ENCODE measurements around the gene BHLHE40.

The BHLHE40 gene

GRCh38 chr3:4972652-4973643 lies 6.3 kb upstream of the BHLHE40 start:
- TF ChIP-seq, protein P1, sequence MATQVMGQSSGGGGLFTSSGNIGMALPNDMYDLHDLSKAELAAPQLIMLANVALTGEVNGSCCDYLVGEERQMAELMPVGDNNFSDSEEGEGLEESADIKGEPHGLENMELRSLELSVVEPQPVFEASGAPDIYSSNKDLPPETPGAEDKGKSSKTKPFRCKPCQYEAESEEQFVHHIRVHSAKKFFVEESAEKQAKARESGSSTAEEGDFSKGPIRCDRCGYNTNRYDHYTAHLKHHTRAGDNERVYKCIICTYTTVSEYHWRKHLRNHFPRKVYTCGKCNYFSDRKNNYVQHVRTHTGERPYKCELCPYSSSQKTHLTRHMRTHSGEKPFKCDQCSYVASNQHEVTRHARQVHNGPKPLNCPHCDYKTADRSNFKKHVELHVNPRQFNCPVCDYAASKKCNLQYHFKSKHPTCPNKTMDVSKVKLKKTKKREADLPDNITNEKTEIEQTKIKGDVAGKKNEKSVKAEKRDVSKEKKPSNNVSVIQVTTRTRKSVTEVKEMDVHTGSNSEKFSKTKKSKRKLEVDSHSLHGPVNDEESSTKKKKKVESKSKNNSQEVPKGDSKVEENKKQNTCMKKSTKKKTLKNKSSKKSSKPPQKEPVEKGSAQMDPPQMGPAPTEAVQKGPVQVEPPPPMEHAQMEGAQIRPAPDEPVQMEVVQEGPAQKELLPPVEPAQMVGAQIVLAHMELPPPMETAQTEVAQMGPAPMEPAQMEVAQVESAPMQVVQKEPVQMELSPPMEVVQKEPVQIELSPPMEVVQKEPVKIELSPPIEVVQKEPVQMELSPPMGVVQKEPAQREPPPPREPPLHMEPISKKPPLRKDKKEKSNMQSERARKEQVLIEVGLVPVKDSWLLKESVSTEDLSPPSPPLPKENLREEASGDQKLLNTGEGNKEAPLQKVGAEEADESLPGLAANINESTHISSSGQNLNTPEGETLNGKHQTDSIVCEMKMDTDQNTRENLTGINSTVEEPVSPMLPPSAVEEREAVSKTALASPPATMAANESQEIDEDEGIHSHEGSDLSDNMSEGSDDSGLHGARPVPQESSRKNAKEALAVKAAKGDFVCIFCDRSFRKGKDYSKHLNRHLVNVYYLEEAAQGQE (IDR thresholded peaks at IDR 0.05; ENCODE audit: insufficient read depth in 1 of 2, low read depth in 2 of 2, low read length in 2 of 2) = no peak
- TF ChIP-seq POLR2AphosphoS5 (IDR thresholded peaks at IDR 0.05; ENCODE audit: low read depth, low read length) (no peak), TAF1 (IDR thresholded peaks at IDR 0.05; ENCODE audit: borderline replicate concordance, insufficient read depth, low read length) (no peak), SIN3A (IDR thresholded peaks at IDR 0.05; ENCODE audit: borderline replicate concordance, insufficient read depth, low read length) (no peak), FOXP2 (optimal IDR thresholded peaks at IDR 0.05; ENCODE audit: borderline replicate concordance, extremely low read depth, extremely low read length, insufficient read depth) (no peak)

- TF ChIP-seq, protein P1 (IDR thresholded peaks at IDR 0.05; ENCODE audit: insufficient read depth in 1 of 2, low read depth in 2 of 2, low read length in 2 of 2) = no peak
- TF ChIP-seq POLR2AphosphoS5 (IDR thresholded peaks at IDR 0.05; ENCODE audit: low read depth, low read length) = no peak
- TF ChIP-seq FOXP2 (optimal IDR thresholded peaks at IDR 0.05; ENCODE audit: borderline replicate concordance, extremely low read depth, extremely low read length, insufficient read depth) = no peak
- TF ChIP-seq TAF1 (IDR thresholded peaks at IDR 0.05; ENCODE audit: borderline replicate concordance, insufficient read depth, low read length) = no peak
- no peak for TF ChIP-seq SIN3A (IDR thresholded peaks at IDR 0.05; ENCODE audit: borderline replicate concordance, insufficient read depth, low read length)
Measured at GRCh38 chr3:4974154-4974553, 5.1 kb upstream of the BHLHE40 start.

DNA sequence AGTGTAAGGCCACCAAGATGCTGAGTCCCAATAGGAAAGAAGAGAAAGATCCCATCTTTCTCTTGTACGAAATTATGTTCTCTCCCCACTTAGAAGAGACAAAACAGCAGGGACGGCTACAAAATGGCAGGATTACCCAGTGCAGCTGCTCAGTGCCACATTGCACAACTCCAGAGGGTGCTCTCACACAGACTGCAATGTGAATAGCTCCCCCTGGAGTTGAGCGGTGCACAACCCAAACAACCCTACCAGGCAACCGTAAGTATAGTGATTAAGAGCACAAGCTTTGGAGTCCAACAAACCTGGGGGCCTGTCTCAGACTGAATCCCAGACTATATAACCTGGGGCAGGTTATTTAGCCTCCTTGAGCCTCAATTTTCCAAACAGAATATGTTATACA lies 3.1 kb upstream of the BHLHE40 start:
- TF ChIP-seq SIN3A (IDR thresholded peaks at IDR 0.05; ENCODE audit: borderline replicate concordance, insufficient read depth, low read length) (no peak), TAF1 (IDR thresholded peaks at IDR 0.05; ENCODE audit: borderline replicate concordance, insufficient read depth, low read length) (no peak), FOXP2 (optimal IDR thresholded peaks at IDR 0.05; ENCODE audit: borderline replicate concordance, extremely low read depth, extremely low read length, insufficient read depth) (no peak), POLR2AphosphoS5 (IDR thresholded peaks at IDR 0.05; ENCODE audit: low read depth, low read length) (no peak)
- TF ChIP-seq, protein P1 (IDR thresholded peaks at IDR 0.05; ENCODE audit: insufficient read depth in 1 of 2, low read depth in 2 of 2, low read length in 2 of 2) = no peak

DNA sequence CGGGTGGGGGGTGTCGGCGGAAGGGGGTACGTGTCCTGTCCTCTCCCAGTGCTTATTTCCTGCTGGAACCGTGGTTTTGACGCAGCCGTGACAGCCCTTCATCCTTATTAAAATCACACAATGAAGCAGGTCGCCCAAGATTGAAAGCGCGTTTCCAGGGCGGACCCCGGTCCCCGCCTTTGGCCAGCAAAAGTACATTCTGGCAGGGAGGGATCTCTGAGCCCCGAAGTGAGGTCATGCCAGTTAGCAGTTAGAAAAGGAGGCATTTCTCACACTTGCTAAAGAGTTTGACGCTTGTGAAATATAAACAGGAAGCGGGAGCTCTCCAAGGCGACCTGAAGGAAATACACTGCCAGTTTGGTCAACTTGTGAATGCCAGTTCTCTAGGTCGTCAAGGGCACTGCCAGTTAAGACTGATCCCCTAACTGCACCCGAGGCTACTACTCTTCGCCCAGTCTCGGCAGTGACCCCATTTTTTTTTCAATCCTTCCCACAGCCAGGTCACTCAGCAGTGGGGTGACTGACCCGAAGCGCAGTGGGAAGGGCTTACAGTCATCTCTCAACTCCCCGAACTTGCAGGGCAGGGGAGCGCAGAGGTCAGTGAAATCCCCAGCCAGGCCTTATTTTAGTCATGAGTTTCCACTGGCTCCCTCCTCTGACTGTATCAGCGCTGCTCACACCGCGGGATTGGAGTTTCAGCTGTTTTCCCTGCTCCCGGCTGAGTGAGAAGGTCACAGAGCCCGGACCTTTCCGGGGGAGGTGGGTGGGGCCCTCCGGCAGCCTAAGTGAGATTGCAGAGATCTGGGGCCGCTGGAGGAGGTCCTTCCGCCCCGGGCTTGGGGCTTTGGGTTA lies 2.0 kb upstream of the BHLHE40 start:
- peak; percentile 27; the same call in 1 of the 2 replicates for TF ChIP-seq SIN3A (IDR thresholded peaks at IDR 0.05; ENCODE audit: borderline replicate concordance, insufficient read depth, low read length)
- peak; percentile 39; the same call in 1 of the 2 replicates for TF ChIP-seq TAF1 (IDR thresholded peaks at IDR 0.05; ENCODE audit: borderline replicate concordance, insufficient read depth, low read length)
- TF ChIP-seq, protein P1 (IDR thresholded peaks at IDR 0.05; ENCODE audit: insufficient read depth in 1 of 2, low read depth in 2 of 2, low read length in 2 of 2) = no peak
- no peak for TF ChIP-seq POLR2AphosphoS5 (IDR thresholded peaks at IDR 0.05; ENCODE audit: low read depth, low read length)
- TF ChIP-seq FOXP2 (optimal IDR thresholded peaks at IDR 0.05; ENCODE audit: borderline replicate concordance, extremely low read depth, extremely low read length, insufficient read depth) = no peak
